ENCODE measurements around the gene TMEM115.

DNA sequence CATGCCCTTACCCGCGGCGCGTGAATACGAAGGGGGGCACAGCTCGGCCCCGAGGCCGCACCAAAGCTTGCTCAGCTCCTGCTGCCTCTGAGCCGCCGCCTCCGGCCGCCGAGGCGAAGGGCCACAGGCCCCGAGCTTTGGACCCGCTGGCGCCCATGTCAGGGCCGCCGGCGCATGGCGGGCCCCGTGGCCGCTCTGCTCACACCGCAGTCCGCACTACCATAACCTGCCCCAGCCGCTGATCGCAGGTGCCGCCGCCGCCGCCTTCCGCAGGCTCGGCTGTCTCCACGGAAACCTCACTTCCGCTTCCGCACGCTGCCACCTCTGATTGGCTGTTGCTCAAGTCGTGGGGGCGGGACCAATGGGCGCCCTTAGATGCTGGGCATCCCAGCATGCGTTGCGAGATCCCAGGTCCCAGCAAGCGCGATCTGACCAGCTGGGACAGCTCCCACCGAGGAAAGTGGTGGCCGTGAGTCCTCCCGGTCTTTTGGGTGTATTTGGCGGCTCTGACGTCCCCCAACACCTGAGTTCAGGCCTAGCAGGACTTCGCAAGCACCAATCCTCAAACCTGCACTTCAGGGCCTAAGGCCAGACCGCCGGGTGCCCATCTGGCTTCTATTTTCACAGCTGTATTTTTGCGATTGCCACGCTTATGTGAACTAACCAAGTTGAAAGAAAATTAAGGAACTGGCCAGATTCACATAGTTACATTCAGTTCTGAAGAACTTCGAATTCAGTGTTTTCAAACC is 31.2 kb downstream of the TMEM115 start, which contains the start of gene TUSC2:
- TF ChIP-seq POLR2AphosphoS5 (IDR thresholded peaks at IDR 0.05): peak; percentile 90 to 94 (median 94)
- TF ChIP-seq, protein P1, sequence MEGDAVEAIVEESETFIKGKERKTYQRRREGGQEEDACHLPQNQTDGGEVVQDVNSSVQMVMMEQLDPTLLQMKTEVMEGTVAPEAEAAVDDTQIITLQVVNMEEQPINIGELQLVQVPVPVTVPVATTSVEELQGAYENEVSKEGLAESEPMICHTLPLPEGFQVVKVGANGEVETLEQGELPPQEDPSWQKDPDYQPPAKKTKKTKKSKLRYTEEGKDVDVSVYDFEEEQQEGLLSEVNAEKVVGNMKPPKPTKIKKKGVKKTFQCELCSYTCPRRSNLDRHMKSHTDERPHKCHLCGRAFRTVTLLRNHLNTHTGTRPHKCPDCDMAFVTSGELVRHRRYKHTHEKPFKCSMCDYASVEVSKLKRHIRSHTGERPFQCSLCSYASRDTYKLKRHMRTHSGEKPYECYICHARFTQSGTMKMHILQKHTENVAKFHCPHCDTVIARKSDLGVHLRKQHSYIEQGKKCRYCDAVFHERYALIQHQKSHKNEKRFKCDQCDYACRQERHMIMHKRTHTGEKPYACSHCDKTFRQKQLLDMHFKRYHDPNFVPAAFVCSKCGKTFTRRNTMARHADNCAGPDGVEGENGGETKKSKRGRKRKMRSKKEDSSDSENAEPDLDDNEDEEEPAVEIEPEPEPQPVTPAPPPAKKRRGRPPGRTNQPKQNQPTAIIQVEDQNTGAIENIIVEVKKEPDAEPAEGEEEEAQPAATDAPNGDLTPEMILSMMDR (IDR thresholded peaks at IDR 0.05): no peak
- TF ChIP-seq EP300 (IDR thresholded peaks at IDR 0.05; ENCODE audit: low read depth): no peak
- peak; percentile 87 for TF ChIP-seq POLR2A (IDR thresholded peaks at IDR 0.05)
